Nucleus accumbens (tissue), 56 donors: ENCODE data around the gene KLHL5.

Source experiments
- DNase-seq, 56 donors: peaks; one replicate each; lab custom pipeline; 2025; lab: John Stamatoyannopoulos, UW

KLHL5 gene

GRCh38 chr4:39043861-39044363 is 18.1 kb upstream of the KLHL5 start:
- DNase-seq: no peak

- DNase-seq: peak in 55 of 56 donors; percentile 49 to 92 (median 83)
Measured at GRCh38 chr4:39044364-39044955, 17.6 kb upstream of the KLHL5 start.

- DNase-seq: peak in 20 of 56 donors; percentile 11 to 77 (median 52)
Measured at GRCh38 chr4:39044956-39045826, 16.8 kb upstream of the KLHL5 start.

GRCh38 chr4:39045827-39046221 is 16.2 kb upstream of the KLHL5 start:
- no peak for DNase-seq

GRCh38 chr4:39046249-39046648 is 15.8 kb upstream of the KLHL5 start:
- DNase-seq: no peak

- no peak for DNase-seq
Measured at GRCh38 chr4:39047681-39048080, 14.4 kb upstream of the KLHL5 start.

- no peak for DNase-seq
Measured at GRCh38 chr4:39048311-39048710, 13.7 kb upstream of the KLHL5 start.

- no peak for DNase-seq
Measured at GRCh38 chr4:39050590-39050989, 11.4 kb upstream of the KLHL5 start.

GRCh38 chr4:39051492-39051891 is 10.5 kb upstream of the KLHL5 start:
- DNase-seq: no peak

- no peak for DNase-seq
Measured at GRCh38 chr4:39053983-39054382, 8.0 kb upstream of the KLHL5 start.

GRCh38 chr4:39054497-39054896 is 7.5 kb upstream of the KLHL5 start:
- DNase-seq: no peak

- no peak for DNase-seq
Measured at GRCh38 chr4:39056023-39056422, 6.0 kb upstream of the KLHL5 start.

GRCh38 chr4:39061457-39061856 is 575 bp upstream of the KLHL5 start:
- DNase-seq: no peak

- DNase-seq: peak in 2 of 56 donors; percentile 8 to 17
Measured at GRCh38 chr4:39062770-39063097, 702 bp downstream of the KLHL5 start.

GRCh38 chr4:39063430-39063829 is 1.4 kb downstream of the KLHL5 start:
- no peak for DNase-seq

- no peak for DNase-seq
Measured at GRCh38 chr4:39066371-39066770, 4.3 kb downstream of the KLHL5 start.

- no peak for DNase-seq
Measured at GRCh38 chr4:39067031-39067430, 5.0 kb downstream of the KLHL5 start.

GRCh38 chr4:39067451-39067850 is 5.4 kb downstream of the KLHL5 start:
- DNase-seq: no peak

- no peak for DNase-seq
Measured at GRCh38 chr4:39068907-39069306, 6.9 kb downstream of the KLHL5 start.

- DNase-seq: no peak
Measured at GRCh38 chr4:39078829-39079228, 16.8 kb downstream of the KLHL5 start.

- DNase-seq: no peak
Measured at GRCh38 chr4:39083164-39083563, 21.1 kb downstream of the KLHL5 start.

- no peak for DNase-seq
Measured at GRCh38 chr4:39085891-39086290, 23.9 kb downstream of the KLHL5 start.
